Ishikawa (cell line): ENCODE data around the gene STX12.
A peak's percentile ranks its signal among the peaks of the same experiment; 100 is the strongest.

Experiments
- CEBPB ChIP-seq: IDR thresholded peaks from 2 replicates; pipeline ENCODE4 v1.6.1; 2012
- CREB1 ChIP-seq: IDR thresholded peaks from 2 replicates; pipeline ENCODE4 v1.6.1; 2012; ENCODE audit warnings: low read depth
- EGR1 ChIP-seq: IDR thresholded peaks from 2 replicates; pipeline ENCODE4 v1.6.1; 2012
- EP300 ChIP-seq: IDR thresholded peaks from 2 replicates; pipeline ENCODE4 v1.6.1; 2012; ENCODE audit warnings: borderline replicate concordance
- FOXM1 ChIP-seq: IDR thresholded peaks from 2 replicates; pipeline ENCODE4 v1.6.1; 2012; ENCODE audit warnings: low read depth, borderline replicate concordance
- NFIC ChIP-seq: IDR thresholded peaks from 2 replicates; pipeline ENCODE4 v1.6.1; 2012
- RAD21 ChIP-seq: IDR thresholded peaks from 2 replicates; pipeline ENCODE4 v1.6.1; 2012; ENCODE audit warnings: low read depth
- TAF1 ChIP-seq: IDR thresholded peaks from 2 replicates; pipeline ENCODE4 v1.6.1; 2012; ENCODE audit warnings: low read depth, mild to moderate bottlenecking
- TCF12 ChIP-seq: IDR thresholded peaks from 2 replicates; pipeline ENCODE4 v1.6.1; 2012; ENCODE audit warnings: low read depth
- TEAD4 ChIP-seq: IDR thresholded peaks from 2 replicates; pipeline ENCODE4 v1.6.1; 2012
- YY1 ChIP-seq: IDR thresholded peaks from 2 replicates; pipeline ENCODE4 v1.6.1; 2012; ENCODE audit warnings: low read depth
- ZBTB7A ChIP-seq: IDR thresholded peaks from 2 replicates; pipeline ENCODE4 v1.6.1; 2012; ENCODE audit warnings: low read depth
- TF ChIP-seq, protein P1 (sequence below): IDR thresholded peaks from 2 replicates; pipeline ENCODE4 v1.6.1; 2012
- TF ChIP-seq, protein P2 (sequence below): IDR thresholded peaks from 2 replicates; pipeline ENCODE4 v1.6.1; 2012; ENCODE audit warnings: low read depth, mild to moderate bottlenecking
- TF ChIP-seq, protein P3 (sequence below): IDR thresholded peaks from 2 replicates; pipeline ENCODE4 v1.6.1; 2012

The STX12 gene

DNA sequence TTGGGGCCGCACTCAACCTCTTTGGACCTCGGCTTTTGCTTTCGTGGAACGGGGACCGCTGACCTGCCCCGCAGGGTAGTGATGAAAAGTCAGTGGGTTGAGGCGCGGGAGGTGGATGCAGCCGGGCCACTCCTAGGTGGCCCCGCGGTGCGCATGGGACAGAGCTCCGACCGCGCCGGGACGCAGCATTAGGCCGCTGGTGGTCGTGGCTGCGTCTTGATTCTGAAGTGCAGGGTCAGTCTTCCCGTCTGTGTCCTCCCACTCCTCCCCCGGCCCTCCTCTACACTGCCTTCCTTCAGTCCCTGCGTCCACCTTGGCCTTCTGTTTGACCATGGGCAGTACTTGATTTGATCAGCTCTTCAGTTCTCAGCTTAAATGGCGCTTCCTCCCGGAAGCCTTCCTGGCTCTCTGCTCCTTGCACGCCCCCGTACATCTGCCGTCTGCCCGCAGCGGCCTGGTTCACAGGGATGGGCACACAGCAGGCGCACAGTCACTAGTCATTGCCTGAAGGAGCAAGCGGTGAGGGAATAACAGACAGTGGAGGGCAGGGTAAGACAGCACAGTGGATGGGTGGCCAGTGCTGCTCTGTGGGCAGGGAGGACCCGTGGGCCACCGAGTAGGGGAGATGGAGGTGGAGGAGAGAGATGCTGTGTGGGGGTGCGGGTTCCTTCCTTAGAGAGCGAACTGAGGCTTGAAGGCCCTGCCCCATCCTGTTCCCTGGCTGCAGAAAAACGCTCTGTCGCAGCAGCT, 100.0 kb downstream of the STX12 start:
- TF ChIP-seq CEBPB: no peak
- 0 out of 2 replicates have a peak, but pooled peaks have one; percentile 19 for TF ChIP-seq TAF1
- TF ChIP-seq TCF12: no peak
- no peak for TF ChIP-seq TEAD4
- no peak for TF ChIP-seq EGR1
- TF ChIP-seq, protein P1, sequence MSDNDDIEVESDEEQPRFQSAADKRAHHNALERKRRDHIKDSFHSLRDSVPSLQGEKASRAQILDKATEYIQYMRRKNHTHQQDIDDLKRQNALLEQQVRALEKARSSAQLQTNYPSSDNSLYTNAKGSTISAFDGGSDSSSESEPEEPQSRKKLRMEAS: no peak
- TF ChIP-seq FOXM1: no peak
- TF ChIP-seq YY1: no peak

DNA sequence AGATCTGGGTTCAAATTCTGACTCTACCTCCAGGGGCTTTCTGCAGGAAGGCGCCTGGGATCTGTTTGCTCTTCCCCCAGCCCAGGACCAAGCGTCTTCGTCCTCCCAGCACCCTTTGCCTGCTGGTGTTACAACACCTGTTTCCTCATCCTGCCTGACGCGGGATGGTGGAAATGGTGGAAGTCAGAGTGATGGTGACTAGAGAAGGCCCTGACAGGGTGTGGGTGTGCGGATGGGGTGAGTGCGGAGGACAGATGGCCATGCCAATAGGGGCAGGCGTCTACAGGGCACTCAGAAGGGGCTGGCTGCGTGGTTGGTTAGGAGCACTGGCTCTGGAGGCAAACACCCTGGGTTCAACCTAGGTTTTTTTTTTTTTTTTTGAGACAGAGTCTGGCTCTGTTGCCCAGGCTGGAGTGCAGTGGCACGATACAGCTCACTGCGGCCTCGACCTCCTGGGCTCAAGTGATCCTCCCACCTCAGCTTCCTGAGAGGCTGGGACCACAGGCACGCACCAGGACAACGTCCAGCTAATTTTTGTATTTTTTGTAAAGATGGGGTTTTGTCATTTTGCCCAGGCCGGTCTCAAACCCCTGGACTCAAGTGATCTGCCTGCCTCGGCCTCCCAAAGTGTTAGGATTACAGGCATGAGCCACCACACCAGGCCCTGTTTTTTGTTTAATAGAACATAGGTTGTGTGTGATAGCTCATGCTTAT, 100.8 kb downstream of the STX12 start:
- TF ChIP-seq TCF12 (no peak), TEAD4 (no peak), CREB1 (no peak), YY1 (no peak), ZBTB7A (no peak), TAF1 (no peak), FOXM1 (no peak), NFIC (no peak), CEBPB (no peak), EP300 (no peak), EGR1 (no peak), RAD21 (no peak)
- TF ChIP-seq, protein P1: no peak
- TF ChIP-seq, protein P2, sequence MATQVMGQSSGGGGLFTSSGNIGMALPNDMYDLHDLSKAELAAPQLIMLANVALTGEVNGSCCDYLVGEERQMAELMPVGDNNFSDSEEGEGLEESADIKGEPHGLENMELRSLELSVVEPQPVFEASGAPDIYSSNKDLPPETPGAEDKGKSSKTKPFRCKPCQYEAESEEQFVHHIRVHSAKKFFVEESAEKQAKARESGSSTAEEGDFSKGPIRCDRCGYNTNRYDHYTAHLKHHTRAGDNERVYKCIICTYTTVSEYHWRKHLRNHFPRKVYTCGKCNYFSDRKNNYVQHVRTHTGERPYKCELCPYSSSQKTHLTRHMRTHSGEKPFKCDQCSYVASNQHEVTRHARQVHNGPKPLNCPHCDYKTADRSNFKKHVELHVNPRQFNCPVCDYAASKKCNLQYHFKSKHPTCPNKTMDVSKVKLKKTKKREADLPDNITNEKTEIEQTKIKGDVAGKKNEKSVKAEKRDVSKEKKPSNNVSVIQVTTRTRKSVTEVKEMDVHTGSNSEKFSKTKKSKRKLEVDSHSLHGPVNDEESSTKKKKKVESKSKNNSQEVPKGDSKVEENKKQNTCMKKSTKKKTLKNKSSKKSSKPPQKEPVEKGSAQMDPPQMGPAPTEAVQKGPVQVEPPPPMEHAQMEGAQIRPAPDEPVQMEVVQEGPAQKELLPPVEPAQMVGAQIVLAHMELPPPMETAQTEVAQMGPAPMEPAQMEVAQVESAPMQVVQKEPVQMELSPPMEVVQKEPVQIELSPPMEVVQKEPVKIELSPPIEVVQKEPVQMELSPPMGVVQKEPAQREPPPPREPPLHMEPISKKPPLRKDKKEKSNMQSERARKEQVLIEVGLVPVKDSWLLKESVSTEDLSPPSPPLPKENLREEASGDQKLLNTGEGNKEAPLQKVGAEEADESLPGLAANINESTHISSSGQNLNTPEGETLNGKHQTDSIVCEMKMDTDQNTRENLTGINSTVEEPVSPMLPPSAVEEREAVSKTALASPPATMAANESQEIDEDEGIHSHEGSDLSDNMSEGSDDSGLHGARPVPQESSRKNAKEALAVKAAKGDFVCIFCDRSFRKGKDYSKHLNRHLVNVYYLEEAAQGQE: no peak
- TF ChIP-seq, protein P3, sequence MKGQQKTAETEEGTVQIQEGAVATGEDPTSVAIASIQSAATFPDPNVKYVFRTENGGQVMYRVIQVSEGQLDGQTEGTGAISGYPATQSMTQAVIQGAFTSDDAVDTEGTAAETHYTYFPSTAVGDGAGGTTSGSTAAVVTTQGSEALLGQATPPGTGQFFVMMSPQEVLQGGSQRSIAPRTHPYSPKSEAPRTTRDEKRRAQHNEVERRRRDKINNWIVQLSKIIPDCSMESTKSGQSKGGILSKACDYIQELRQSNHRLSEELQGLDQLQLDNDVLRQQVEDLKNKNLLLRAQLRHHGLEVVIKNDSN: no peak
